H9 (cell line): ENCODE data around the gene CRYGA. TPM values are rescaled to one million over a fixed set of nuclear protein-coding genes. Genes with fewer than 3 reads are reported as not detected.

Source experiments
- DNase-seq: peaks from one replicate; pipeline ENCODE4 v3.0.0-alpha.2; 2017
- H2AFZ ChIP-seq: one replicate; pipeline ENCODE4 v1.6.1; 2013; ENCODE audit warnings: mild to moderate bottlenecking, low read length, control low read depth, moderate library complexity
- H2AK5ac ChIP-seq: 2 replicates; pipeline ENCODE4 v1.6.1; 2013; ENCODE audit warnings: low read length, control low read depth, mixed read lengths; ENCODE audit not compliant: insufficient read length
- H2BK120ac ChIP-seq: one replicate; pipeline ENCODE4 v1.6.1; 2013; ENCODE audit warnings: low read depth, mild to moderate bottlenecking, low read length, control low read depth, inconsistent platforms; ENCODE audit not compliant: poor library complexity, severe bottlenecking
- H2BK12ac ChIP-seq: 2 replicates; pipeline ENCODE4 v1.6.1; 2013; ENCODE audit warnings: low read length, control low read depth, mixed read lengths, low read depth; ENCODE audit not compliant: insufficient read length
- H2BK15ac ChIP-seq: 2 replicates; pipeline ENCODE4 v1.6.1; 2013; ENCODE audit warnings: low read depth, low read length, control low read depth
- H2BK20ac ChIP-seq: one replicate; pipeline ENCODE4 v1.6.1; 2013; ENCODE audit warnings: low read depth, mild to moderate bottlenecking, low read length, control low read depth, inconsistent platforms; ENCODE audit not compliant: poor library complexity, severe bottlenecking
- H2BK5ac ChIP-seq: 2 replicates; pipeline ENCODE4 v1.6.1; 2013; ENCODE audit warnings: low read length, control low read depth, mixed read lengths; ENCODE audit not compliant: insufficient read length
- H3K14ac ChIP-seq: 2 replicates; pipeline ENCODE4 v1.6.1; 2013; ENCODE audit warnings: low read length, control low read depth; ENCODE audit not compliant: insufficient read depth
- H3K18ac ChIP-seq: 2 replicates; pipeline ENCODE4 v1.6.1; 2013; ENCODE audit warnings: low read depth, mild to moderate bottlenecking, mixed read lengths, low read length, control low read depth; ENCODE audit not compliant: insufficient read length
- H3K23ac ChIP-seq: 2 replicates; pipeline ENCODE4 v1.6.1; 2013; ENCODE audit warnings: low read length, control low read depth, mixed read lengths, low read depth; ENCODE audit not compliant: insufficient read length
- H3K23me2 ChIP-seq: 2 replicates; pipeline ENCODE4 v1.6.1; 2013; ENCODE audit warnings: low read depth, mild to moderate bottlenecking, mixed read lengths, low read length, control low read depth; ENCODE audit not compliant: insufficient read length, poor library complexity, severe bottlenecking
- H3K27ac ChIP-seq: 2 replicates; pipeline ENCODE4 v1.5.1; 2013; ENCODE audit warnings: low read length, control low read depth, mixed read lengths, low read depth; ENCODE audit not compliant: insufficient read length
- H3K27me3 ChIP-seq: 2 replicates; pipeline ENCODE4 v1.6.1; 2013; ENCODE audit warnings: low read length, control low read depth, inconsistent platforms; ENCODE audit not compliant: insufficient read depth
- H3K4ac ChIP-seq: 2 replicates; pipeline ENCODE4 v1.6.1; 2013; ENCODE audit warnings: low read depth, mild to moderate bottlenecking, control low read depth, inconsistent platforms, low read length, moderate library complexity
- H3K4me1 ChIP-seq: 2 replicates; pipeline ENCODE4 v1.6.1; 2013; ENCODE audit warnings: low read length, control low read depth, inconsistent platforms; ENCODE audit not compliant: insufficient read depth
- H3K4me2 ChIP-seq: 2 replicates; pipeline ENCODE4 v1.6.1; 2013; ENCODE audit warnings: low read length, control low read depth, mixed read lengths; ENCODE audit not compliant: insufficient read length, insufficient read depth
- H3K56ac ChIP-seq: 2 replicates; pipeline ENCODE4 v1.6.1; 2013; ENCODE audit warnings: low read depth, mild to moderate bottlenecking, mixed read lengths, low read length, control low read depth; ENCODE audit not compliant: insufficient read length
- H3K79me1 ChIP-seq: 2 replicates; pipeline ENCODE4 v1.6.1; 2013; ENCODE audit warnings: low read depth, mild to moderate bottlenecking, moderate library complexity, low read length, control low read depth, inconsistent platforms; ENCODE audit not compliant: insufficient read depth, poor library complexity, severe bottlenecking
- H3K79me2 ChIP-seq: 2 replicates; pipeline ENCODE4 v1.6.1; 2013; ENCODE audit warnings: low read length, control low read depth, inconsistent platforms; ENCODE audit not compliant: insufficient read depth
- H3K9ac ChIP-seq: 2 replicates; pipeline ENCODE4 v1.6.1; 2013; ENCODE audit warnings: low read length, control low read depth, mixed read lengths; ENCODE audit not compliant: insufficient read length; ENCODE audit errors: extremely low read depth
- H3K9me3 ChIP-seq: one replicate; pipeline ENCODE4 v1.6.1; 2013; ENCODE audit warnings: low read depth, low read length, inconsistent platforms; ENCODE audit not compliant: control insufficient read depth
- H3T11ph ChIP-seq: one replicate; pipeline ENCODE4 v1.6.1; 2013; ENCODE audit warnings: mild to moderate bottlenecking, low read length, control low read depth, inconsistent platforms
- H4K20me1 ChIP-seq: one replicate; pipeline ENCODE4 v1.6.1; 2013; ENCODE audit not compliant: control insufficient read depth, insufficient read length, insufficient read depth
- H4K5ac ChIP-seq: 2 replicates; pipeline ENCODE4 v1.6.1; 2013; ENCODE audit warnings: low read depth, mild to moderate bottlenecking, mixed read lengths, low read length, control low read depth; ENCODE audit not compliant: insufficient read length
- H4K8ac ChIP-seq: replicated peaks from 2 replicates; pipeline ENCODE4 v1.6.1; 2013; ENCODE audit warnings: low read length, control low read depth, mixed read lengths, low read depth; ENCODE audit not compliant: insufficient read length
- H4K91ac ChIP-seq: 2 replicates; pipeline ENCODE4 v1.6.1; 2013; ENCODE audit warnings: low read depth, mild to moderate bottlenecking, moderate library complexity, mixed read lengths, low read length, control low read depth; ENCODE audit not compliant: insufficient read length
- H3K27ac Mint-ChIP-seq, 3 experiments: 2 replicates in 2 of 3; 3 replicates in 1 of 3; pipeline ENCODE4 v1.8.0; 2020 to 2021; ENCODE audit warnings: mixed read lengths in 3 of 3, mild to moderate bottlenecking in 1 of 3, moderate library complexity in 1 of 3
- H3K27me3 Mint-ChIP-seq: 2 replicates; pipeline ENCODE4 v1.8.0; 2021; ENCODE audit warnings: low read depth, mild to moderate bottlenecking, moderate library complexity, mixed read lengths
- H3K36me3 Mint-ChIP-seq, 3 experiments: 2 replicates in 2 of 3; 3 replicates in 1 of 3; pipeline ENCODE4 v1.8.0; 2020 to 2021; ENCODE audit warnings: low read depth in 3 of 3, mixed read lengths in 3 of 3; ENCODE audit not compliant: insufficient read depth in 1 of 3
- H3K4me1 Mint-ChIP-seq, 2 experiments: 2 replicates each; pipeline ENCODE4 v1.8.0; 2020; ENCODE audit warnings: mixed read lengths in 2 of 2
- H3K4me3 Mint-ChIP-seq, 2 experiments: 2 replicates in 1 of 2; 3 replicates in 1 of 2; pipeline ENCODE4 v1.8.0; 2020 to 2021; ENCODE audit warnings: mild to moderate bottlenecking in 2 of 2, mixed read lengths in 2 of 2, moderate library complexity in 1 of 2
- H3K9me3 Mint-ChIP-seq, 2 experiments: 2 replicates in 1 of 2; 3 replicates in 1 of 2; pipeline ENCODE4 v1.8.0; 2020; ENCODE audit warnings: mild to moderate bottlenecking in 2 of 2, mixed read lengths in 2 of 2, moderate library complexity in 1 of 2
- CTCF ChIP-seq: fragments of 200-600 bp; sonication (generic); conservative IDR thresholded peaks from 3 replicates; pipeline ENCODE4 v1.8.0; 2021; ENCODE audit warnings: antibody characterized with exemption, mild to moderate bottlenecking
- WGBS: extraction: QIAGEN DNeasy Blood & Tissue Kit; methylation state at CpG from one replicate; pipeline ENCODE4 v1.1.7; 2013; ENCODE audit warnings: missing lambda C conversion rate, low lambda C conversion rate, mixed read lengths; ENCODE audit not compliant: insufficient read length; ENCODE audit errors: extremely low coverage; 5-methylcytosine and 5-hydroxymethylcytosine counted together
- total RNA-seq: library from RNA; stranded (reverse); gene quantifications from 2 replicates; pipeline ENCODE4 v1.2.1, GENCODE V29; 2021

The CRYGA gene
- total RNA-seq, 1 experiment from 2014 or later, result not detected

- Histone ChIP-seq H3K23ac (no peak overlapping the region), H2BK15ac (no peak overlapping the region), H3K27me3 (no peaks in the 10 kb centered on the region), H3T11ph (no peak overlapping the region), H2BK12ac (no peak overlapping the region), H2AFZ (no peak overlapping the region), H3K4me2 (no peak overlapping the region), H3K27ac (no peak overlapping the region), H3K14ac (no peak overlapping the region), H2AK5ac (no peak overlapping the region), H3K79me1 (no peaks in the 10 kb centered on the region), H2BK120ac (no peak overlapping the region), H3K56ac (no peak overlapping the region), H2BK20ac (no peak overlapping the region), H4K91ac (no peak overlapping the region), H3K9me3 (no peaks in the 10 kb centered on the region), H3K79me2 (no peaks in the 10 kb centered on the region), H4K8ac (no peak overlapping the region), H3K9ac (no peak overlapping the region), H4K5ac (no peak overlapping the region), H4K20me1 (no peaks in the 10 kb centered on the region), H3K4me1 (no peaks in the 10 kb centered on the region), H3K18ac (no peak overlapping the region), H3K23me2 (no peaks in the 10 kb centered on the region), H2BK5ac (no peak overlapping the region), H3K4ac (no peak overlapping the region)
- H3K27me3 Mint-ChIP-seq, result no peaks in the 10 kb centered on the region
- no peak for DNase-seq
- no CpG with 5 or more reads among the region's 6 CpGs for WGBS
- H3K36me3 Mint-ChIP-seq, result no peaks in the 10 kb centered on the region; a peak in 1 of 7 replicates
- H3K4me3 Mint-ChIP-seq, result no peak overlapping the region; a peak in 1 of 5 replicates
- peaks cover 2 to 3% of the 10 kb centered on the region in 2 experiments; a peak in 2 of 5 replicates for H3K9me3 Mint-ChIP-seq
- H3K4me1 Mint-ChIP-seq, result no peaks in the 10 kb centered on the region
- TF ChIP-seq CTCF, result no peak
- no peak overlapping the region for H3K27ac Mint-ChIP-seq
Observed at GRCh38 chr2:208130712-208131110, 32.7 kb downstream of the CRYGA start.
